DOHH2 (cell line): Measurements from ENCODE around the gene PARL.
"Not testable (repeated sequence)": the region's sequence is repeated elsewhere in the genome, so short reads cannot be mapped to it uniquely, and the experiment has no call there.

ENCODE experiments used
- H3F3A ChIP-seq: fragments of 200-600 bp; sonication (generic), shearing (Covaris generic); 2 replicates; pipeline ENCODE4 v1.6.0; 2016; ENCODE audit warnings: antibody characterized with exemption, mild to moderate bottlenecking; ENCODE audit not compliant: control insufficient read depth, insufficient read depth
- H3K27ac ChIP-seq: fragments of 200-600 bp; sonication (generic); 2 replicates; pipeline ENCODE4 v1.5.1; 2014; ENCODE audit warnings: low read depth, mild to moderate bottlenecking, low read length, moderate library complexity
- H3K27me3 ChIP-seq: fragments of 200-600 bp; sonication (generic); 2 replicates; pipeline ENCODE4 v1.6.1; 2014; ENCODE audit warnings: mild to moderate bottlenecking, low read length, mixed read lengths; ENCODE audit not compliant: control insufficient read depth
- H3K36me3 ChIP-seq: fragments of 200-600 bp; sonication (generic); 2 replicates; pipeline ENCODE4 v1.6.1; 2014; ENCODE audit warnings: mild to moderate bottlenecking, low read length, moderate library complexity, mixed read lengths; ENCODE audit not compliant: control insufficient read depth
- H3K4me1 ChIP-seq: fragments of 200-600 bp; sonication (generic); 2 replicates; pipeline ENCODE4 v1.6.1; 2014; ENCODE audit warnings: mild to moderate bottlenecking, low read length, mixed read lengths; ENCODE audit not compliant: control insufficient read depth
- H3K4me2 ChIP-seq: fragments of 200-600 bp; sonication (generic); 2 replicates; pipeline ENCODE4 v1.6.0; 2014; ENCODE audit warnings: mild to moderate bottlenecking, low read length, moderate library complexity
- H3K4me3 ChIP-seq: fragments of 200-600 bp; sonication (generic); 2 replicates; pipeline ENCODE4 v1.5.1; 2014; ENCODE audit warnings: mild to moderate bottlenecking, low read length, mixed read lengths
- H3K79me2 ChIP-seq: fragments of 200-600 bp; sonication (generic); 2 replicates; pipeline ENCODE4 v1.6.1; 2014; ENCODE audit warnings: mild to moderate bottlenecking, low read length, mixed read lengths; ENCODE audit not compliant: control insufficient read depth
- H3K9me2 ChIP-seq: fragments of 200-600 bp; sonication (generic); replicated peaks from 2 replicates; pipeline ENCODE4 v1.6.1; 2014; ENCODE audit warnings: mild to moderate bottlenecking, low read length, mixed read lengths; ENCODE audit not compliant: control insufficient read depth
- H3K9me3 ChIP-seq: fragments of 200-600 bp; sonication (generic); 2 replicates; pipeline ENCODE4 v1.6.1; 2014; ENCODE audit warnings: antibody characterized with exemption, low read length, mixed read lengths; ENCODE audit not compliant: control insufficient read depth, insufficient read depth
- H4K20me1 ChIP-seq: fragments of 200-600 bp; sonication (generic); 2 replicates; pipeline ENCODE4 v1.6.0; 2014; ENCODE audit warnings: low read depth, mild to moderate bottlenecking, antibody characterized with exemption, low read length, moderate library complexity; ENCODE audit not compliant: control insufficient read depth, insufficient read depth
- CTCF ChIP-seq: fragments of 200-600 bp; sonication (generic); IDR thresholded peaks from one replicate; pipeline ENCODE4 v1.5.1; 2014; ENCODE audit warnings: antibody characterized with exemption, mild to moderate bottlenecking, low read depth, low read length; ENCODE audit not compliant: poor library complexity, severe bottlenecking
- EZH2phosphoT487 ChIP-seq: fragments of 200-600 bp; sonication (generic); IDR thresholded peaks from 2 replicates; pipeline ENCODE4 v1.6.1; 2017; ENCODE audit warnings: borderline replicate concordance, mild to moderate bottlenecking, antibody characterized with exemption, low read length, moderate library complexity, mixed read lengths

The PARL gene

GRCh38 chr3:183879243-183879642 lies 5.4 kb downstream of the PARL start:
- Histone ChIP-seq H3K27me3 (no peaks in the 10 kb centered on the region), H3K4me1 (peaks cover 17% of the 10 kb centered on the region), H3K27ac (no peak overlapping the region), H3K79me2 (peaks cover 91% of the 10 kb centered on the region), H3K9me3 (no peaks in the 10 kb centered on the region), H3F3A (no peaks in the 10 kb centered on the region), H3K4me2 (no peak overlapping the region), H3K4me3 (no peak overlapping the region), H4K20me1 (0 out of 2 replicates have a peak, but pooled peaks cover 3% of the 10 kb centered on the region), H3K9me2 (no peaks in the 10 kb centered on the region), H3K36me3 (peaks cover 4% of the 10 kb centered on the region)
- no peak for TF ChIP-seq EZH2phosphoT487
- no peak for TF ChIP-seq CTCF

- Histone ChIP-seq H3K79me2 (peaks cover 88% of the 10 kb centered on the region), H3K9me3 (no peaks in the 10 kb centered on the region), H3K36me3 (peaks cover 5% of the 10 kb centered on the region), H3K4me1 (peaks cover 8% of the 10 kb centered on the region), H3K27me3 (no peaks in the 10 kb centered on the region), H3K4me2 (no peak overlapping the region), H4K20me1 (0 out of 2 replicates have a peak, but pooled peaks cover 3% of the 10 kb centered on the region), H3K27ac (no peak overlapping the region), H3K9me2 (no peaks in the 10 kb centered on the region), H3F3A (no peaks in the 10 kb centered on the region), H3K4me3 (no peak overlapping the region)
- TF ChIP-seq CTCF (no peak), EZH2phosphoT487 (no peak)
These were observed 6.6 kb downstream of the PARL start for GRCh38 chr3:183878071-183878470.

- not testable (repeated sequence) for H3F3A ChIP-seq, H4K20me1 ChIP-seq, H3K9me3 ChIP-seq, H3K36me3 ChIP-seq, H3K9me2 ChIP-seq, H3K27me3 ChIP-seq, H3K4me3 ChIP-seq, H3K4me2 ChIP-seq, H3K27ac ChIP-seq, H3K4me1 ChIP-seq
- peaks cover 88% of the 10 kb centered on the region for H3K79me2 ChIP-seq
These were observed 7.5 kb downstream of the PARL start for GRCh38 chr3:183877227-183877626.

- H3K36me3 ChIP-seq, result peaks cover 5% of the 10 kb centered on the region; the same call in 1 of the 2 replicates
- no peaks in the 10 kb centered on the region for H3K9me2 ChIP-seq
- H3K27ac ChIP-seq, result no peak overlapping the region
- peaks cover 86% of the 10 kb centered on the region for H3K79me2 ChIP-seq
- H3K27me3 ChIP-seq, result no peaks in the 10 kb centered on the region
- no peaks in the 10 kb centered on the region for H3K4me1 ChIP-seq
- no peaks in the 10 kb centered on the region for H3F3A ChIP-seq
- TF ChIP-seq EZH2phosphoT487, result no peak
- no peak for TF ChIP-seq CTCF
- H3K9me3 ChIP-seq, result no peaks in the 10 kb centered on the region
- H3K4me3 ChIP-seq, result no peak overlapping the region
- H4K20me1 ChIP-seq, result peaks cover 3% of the 10 kb centered on the region; the same call in 1 of the 2 replicates
- H3K4me2 ChIP-seq, result no peak overlapping the region
These were observed 9.3 kb downstream of the PARL start for GRCh38 chr3:183875411-183875810.
